HG03378 (cell line): ENCODE data around the gene CMSS1.

ENCODE experiments used
- ATAC-seq: cut with Tn5 transposase; IDR thresholded peaks from one replicate; pipeline ENCODE4 v1.9.1; 2021; ENCODE audit warnings: mild to moderate bottlenecking, moderate library complexity; ENCODE audit not compliant: unreplicated experiment

CMSS1 gene

GRCh38 chr3:99978221-99978620, 160.6 kb downstream of the CMSS1 start:
- ATAC-seq: no peak

- no peak for ATAC-seq
Measured at GRCh38 chr3:99980606-99981005, 162.9 kb downstream of the CMSS1 start.

GRCh38 chr3:99981138-99981537, 163.5 kb downstream of the CMSS1 start:
- no peak for ATAC-seq

- no peak for ATAC-seq
Measured at GRCh38 chr3:99982650-99983049, 165.0 kb downstream of the CMSS1 start.

- ATAC-seq: no peak
Measured at GRCh38 chr3:99984139-99984538, 166.5 kb downstream of the CMSS1 start.

- no peak for ATAC-seq
Measured at GRCh38 chr3:99984668-99985067, 167.0 kb downstream of the CMSS1 start.

GRCh38 chr3:99990179-99990578, 172.5 kb downstream of the CMSS1 start:
- ATAC-seq: no peak

- ATAC-seq: no peak
Measured at GRCh38 chr3:99997293-99997692, 179.6 kb downstream of the CMSS1 start.

GRCh38 chr3:99999536-99999935, 181.9 kb downstream of the CMSS1 start:
- no peak for ATAC-seq

- no peak for ATAC-seq
Measured at GRCh38 chr3:100001083-100001482, 183.4 kb downstream of the CMSS1 start.

- no peak for ATAC-seq
Measured at GRCh38 chr3:100001526-100002270, 184.0 kb downstream of the CMSS1 start.

GRCh38 chr3:100002599-100003350, 185.1 kb downstream of the CMSS1 start:
- no peak for ATAC-seq

GRCh38 chr3:100003609-100004503, 186.2 kb downstream of the CMSS1 start:
- ATAC-seq: peak; percentile 57

GRCh38 chr3:100004931-100005330, 187.3 kb downstream of the CMSS1 start:
- ATAC-seq: no peak

- no peak for ATAC-seq
Measured at GRCh38 chr3:100005665-100006393, 188.2 kb downstream of the CMSS1 start.

GRCh38 chr3:100006570-100007271, 189.1 kb downstream of the CMSS1 start:
- ATAC-seq: no peak

- no peak for ATAC-seq
Measured at GRCh38 chr3:100007313-100007712, 189.7 kb downstream of the CMSS1 start.

GRCh38 chr3:100008081-100008698, 190.5 kb downstream of the CMSS1 start:
- ATAC-seq: no peak

- ATAC-seq: no peak
Measured at GRCh38 chr3:100009276-100010086, 191.8 kb downstream of the CMSS1 start.
